ENCODE measurements around the gene GMCL1. TPM values are rescaled to one million over a fixed set of nuclear protein-coding genes. Genes with fewer than 3 reads are reported as not detected.
A peak's percentile ranks its signal among the peaks of the same experiment; 100 is the strongest.
"Not testable (repeated sequence)": the region's sequence is repeated elsewhere in the genome, so short reads cannot be mapped to it uniquely, and the experiment has no call there.

The GMCL1 gene
- total and polyA plus RNA-seq, 2 donors: 11.2 to 26.8 TPM

DNA sequence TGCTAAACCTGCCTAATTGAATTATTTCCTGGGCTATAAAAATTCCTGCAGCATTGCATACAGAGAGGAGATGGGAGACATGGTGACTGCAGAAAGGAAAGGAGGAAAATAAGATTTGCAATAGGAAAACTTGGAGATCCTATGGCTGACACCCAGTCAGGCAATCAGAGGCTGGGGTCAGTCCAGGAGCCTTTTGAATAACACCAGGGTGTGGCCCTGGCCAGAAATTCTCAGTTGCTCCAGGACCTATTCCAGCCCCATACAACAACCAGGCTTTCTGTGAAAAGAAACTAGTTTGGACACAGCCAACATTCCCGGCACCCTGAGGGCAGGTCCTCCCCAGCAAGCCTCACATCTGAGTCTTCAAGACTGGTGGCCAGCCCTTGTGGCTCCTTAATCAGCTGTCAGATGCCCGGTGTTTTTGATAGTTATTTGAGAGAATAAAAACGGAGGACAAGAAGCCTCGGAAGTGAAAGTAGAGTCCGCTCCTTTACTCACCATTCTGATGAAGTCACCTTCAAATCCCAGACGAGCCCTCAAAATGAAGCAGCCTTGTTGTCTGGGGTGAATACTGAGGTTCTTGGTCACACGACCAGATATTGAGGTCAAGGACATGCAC, 31.1 kb upstream of the GMCL1 start:
- WGBS: 11% methylated on average over 7 of the region's 7 CpGs
- H3K36me3 ChIP-seq (ENCODE audit: insufficient read depth): no peaks in the 10 kb centered on the region
- peak overlapping the region; percentile 33 for H3K27ac ChIP-seq (ENCODE audit: low read depth)
- H3K4me1 ChIP-seq (ENCODE audit: insufficient read depth): no peaks in the 10 kb centered on the region
- peak; percentile 62 for DNase-seq (ENCODE audit: extremely low spot score)
- H3K4me3 ChIP-seq (ENCODE audit: low read depth, low read length): peak overlapping the region; percentile 16

DNA sequence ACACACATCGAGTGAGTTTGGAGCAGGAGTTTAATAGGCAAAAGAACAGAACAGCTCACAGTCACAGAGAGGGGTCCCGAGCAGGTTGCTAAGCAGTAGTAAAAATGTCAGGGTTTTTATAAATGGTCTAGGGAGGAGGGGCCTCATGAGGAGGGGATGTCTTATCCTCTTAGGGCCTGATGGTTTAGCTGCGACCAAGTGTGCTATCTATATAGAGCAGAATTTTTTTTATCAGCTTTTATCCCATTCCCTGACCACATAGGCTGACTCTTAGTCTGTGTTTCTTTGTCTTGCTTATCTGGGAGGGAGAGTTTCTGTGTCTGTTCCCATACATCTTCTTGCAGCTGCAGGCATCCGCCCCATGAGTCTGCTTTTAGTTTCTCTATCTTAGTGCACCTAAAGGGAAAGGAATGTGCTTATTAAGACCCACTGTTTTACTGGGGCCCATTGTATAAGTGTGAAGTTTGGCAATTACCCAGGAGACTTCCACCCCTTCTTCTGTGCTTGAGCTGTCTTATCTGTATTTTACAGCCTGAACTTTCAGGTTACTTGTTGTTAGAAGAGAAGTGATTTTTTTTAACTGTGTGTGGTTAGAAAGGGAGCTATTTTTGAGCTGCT, 30.4 kb upstream of the GMCL1 start:
- H3K4me1 ChIP-seq (ENCODE audit: insufficient read depth): no peaks in the 10 kb centered on the region
- H3K36me3 ChIP-seq (ENCODE audit: insufficient read depth): no peaks in the 10 kb centered on the region
- H3K4me3 ChIP-seq (ENCODE audit: low read depth, low read length): peak overlapping the region; percentile 16
- peak; percentile 55 for DNase-seq (ENCODE audit: extremely low spot score)
- peak overlapping the region; percentile 33 for H3K27ac ChIP-seq (ENCODE audit: low read depth)
- WGBS: 15% methylated on average over 4 of the region's 4 CpGs

DNA sequence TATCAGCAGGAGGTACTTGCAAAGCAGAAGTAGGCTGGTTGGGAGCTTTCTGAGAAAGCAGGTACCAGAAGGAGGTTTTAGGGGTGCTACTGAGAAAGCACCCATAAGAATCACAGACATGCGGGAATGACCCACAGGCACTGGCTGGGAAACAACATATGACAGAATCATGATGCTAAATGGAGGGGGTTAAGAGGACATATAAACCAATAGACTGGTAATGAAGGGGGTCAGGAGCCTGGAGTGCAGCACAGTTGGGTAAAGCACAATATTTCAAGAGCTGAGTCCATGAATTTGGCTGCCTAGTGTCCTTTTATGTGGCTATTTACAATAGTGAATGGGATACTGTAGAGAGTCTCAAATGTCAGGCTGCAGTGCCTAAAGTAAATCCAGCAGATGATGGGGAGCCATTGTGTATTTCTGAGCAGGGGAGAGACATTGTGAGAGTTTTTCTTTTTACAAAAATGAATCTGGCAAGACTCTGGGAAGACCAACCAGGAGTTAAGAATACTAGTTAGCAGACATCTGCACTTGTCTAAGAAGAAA, 27.6 kb upstream of the GMCL1 start:
- Histone ChIP-seq H3K4me1 (ENCODE audit: insufficient read depth) (no peaks in the 10 kb centered on the region), H3K27ac (ENCODE audit: low read depth) (no peak overlapping the region), H3K4me3 (ENCODE audit: low read depth, low read length) (no peak overlapping the region), H3K36me3 (ENCODE audit: insufficient read depth) (no peaks in the 10 kb centered on the region)
- WGBS: 96% methylated on average over 1 of the region's 1 CpG
- no peak for DNase-seq (ENCODE audit: extremely low spot score)

DNA sequence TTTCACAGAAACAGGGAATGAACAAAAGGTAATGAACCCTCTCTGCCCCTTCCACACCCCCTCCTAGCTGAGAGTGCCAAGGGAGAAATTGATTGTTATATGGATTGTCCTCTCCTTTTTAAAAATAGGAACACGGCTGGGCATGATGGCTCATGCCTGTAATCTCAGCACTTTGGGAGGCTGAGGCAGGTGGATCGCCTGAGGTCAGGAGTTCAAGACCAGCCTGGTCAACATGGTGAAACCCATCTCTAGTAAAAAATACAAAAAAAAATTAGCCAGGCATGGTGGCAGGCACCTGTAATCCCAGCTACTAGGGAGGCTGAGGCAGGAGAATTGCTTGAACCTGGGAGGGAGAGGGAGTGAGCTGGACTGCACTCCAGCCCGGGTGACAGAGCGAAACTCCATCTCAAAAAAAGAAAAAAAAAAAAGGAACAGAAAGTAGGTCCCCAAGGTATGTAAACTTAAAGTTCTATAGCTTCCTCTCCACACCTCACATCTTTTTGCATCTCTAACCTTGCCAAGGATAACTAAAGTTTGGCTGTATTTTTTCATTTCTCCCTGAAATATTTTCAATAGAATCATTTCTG, 26.6 kb upstream of the GMCL1 start:
- not testable (repeated sequence) for DNase-seq (ENCODE audit: extremely low spot score); H3K36me3 ChIP-seq (ENCODE audit: insufficient read depth); H3K4me3 ChIP-seq (ENCODE audit: low read depth, low read length); H3K4me1 ChIP-seq (ENCODE audit: insufficient read depth); H3K27ac ChIP-seq (ENCODE audit: low read depth)
- 92% methylated on average over 4 of the region's 4 CpGs for WGBS

DNA sequence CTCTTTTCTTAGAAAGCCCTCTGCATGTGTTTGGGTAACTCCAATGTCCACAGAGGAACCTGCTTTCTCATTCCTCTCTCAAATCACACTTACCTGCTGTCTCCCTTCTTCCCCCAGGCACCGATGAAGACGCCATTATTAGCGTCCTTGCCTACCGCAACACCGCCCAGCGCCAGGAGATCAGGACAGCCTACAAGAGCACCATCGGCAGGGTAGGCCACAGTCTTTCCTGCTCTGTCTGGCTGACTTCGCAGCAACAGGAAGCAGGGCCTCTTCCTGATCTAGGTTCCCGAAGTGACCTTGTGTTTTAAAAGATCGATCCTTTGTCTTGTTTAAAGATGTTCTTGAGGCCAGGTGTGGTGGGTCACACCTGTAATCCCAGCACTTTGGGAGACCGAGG, 25.0 kb upstream of the GMCL1 start:
- H3K27ac ChIP-seq (ENCODE audit: low read depth): no peak overlapping the region
- no peak for DNase-seq (ENCODE audit: extremely low spot score)
- no peak overlapping the region for H3K4me3 ChIP-seq (ENCODE audit: low read depth, low read length)
- peaks cover 3% of the 10 kb centered on the region for H3K36me3 ChIP-seq (ENCODE audit: insufficient read depth)
- WGBS: 85% methylated on average over 11 of the region's 11 CpGs
- no peaks in the 10 kb centered on the region for H3K4me1 ChIP-seq (ENCODE audit: insufficient read depth)

DNA sequence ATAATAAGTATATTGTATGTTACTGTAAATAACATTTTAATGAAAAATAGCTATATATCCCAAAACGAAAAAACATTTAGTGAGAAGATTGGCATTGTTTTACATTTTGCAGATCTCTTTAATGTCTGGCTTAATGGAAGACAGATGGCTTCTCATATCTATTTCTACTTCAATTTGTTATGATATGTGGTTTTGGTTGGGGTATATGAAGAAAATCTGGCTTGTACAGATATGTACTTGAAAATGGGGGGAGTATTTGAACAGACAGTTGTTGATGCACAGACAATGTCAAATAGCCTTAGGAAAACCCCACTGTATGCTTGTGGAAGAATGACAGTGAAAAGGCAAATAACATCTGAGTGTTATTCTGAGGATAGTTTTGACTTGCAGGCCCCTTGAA, 23.6 kb upstream of the GMCL1 start:
- peaks cover 3% of the 10 kb centered on the region for H3K36me3 ChIP-seq (ENCODE audit: insufficient read depth)
- no peak overlapping the region for H3K4me3 ChIP-seq (ENCODE audit: low read depth, low read length)
- no peak for DNase-seq (ENCODE audit: extremely low spot score)
- 84% methylated on average over 1 of the region's 1 CpG for WGBS
- no peak overlapping the region for H3K27ac ChIP-seq (ENCODE audit: low read depth)
- no peaks in the 10 kb centered on the region for H3K4me1 ChIP-seq (ENCODE audit: insufficient read depth)

DNA sequence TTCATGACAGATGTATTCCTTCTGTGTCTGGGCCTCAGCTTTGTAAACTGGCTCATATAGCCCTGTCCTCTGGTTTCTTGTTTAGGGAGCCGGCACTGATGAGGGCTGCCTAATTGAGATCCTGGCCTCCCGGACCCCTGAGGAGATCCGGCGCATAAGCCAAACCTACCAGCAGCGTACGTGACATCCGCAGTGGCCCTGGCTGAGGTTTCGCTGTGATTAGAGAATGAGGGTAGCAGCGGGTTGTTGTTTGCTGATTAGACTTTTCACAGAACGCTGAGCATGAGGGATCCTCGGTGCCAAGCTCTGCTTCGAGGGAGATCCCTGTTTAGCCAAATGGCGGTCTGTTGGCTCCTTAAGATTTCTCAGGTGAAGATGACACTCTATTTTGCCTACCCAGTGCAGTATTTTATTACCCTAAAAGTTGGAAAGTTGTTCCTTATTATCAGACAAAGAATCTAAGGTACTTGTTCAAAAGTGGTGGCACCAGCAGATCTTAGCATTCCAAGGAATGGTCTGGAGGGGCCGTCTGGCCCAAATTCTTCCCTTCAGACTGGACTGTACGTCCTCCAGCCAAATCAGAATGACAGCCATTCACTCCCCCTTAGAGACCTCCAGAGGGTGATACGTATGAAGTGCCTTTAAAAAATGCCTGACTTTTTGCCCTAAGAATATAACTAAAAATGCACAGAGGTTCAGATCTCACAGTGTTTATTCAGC, 21.5 kb upstream of the GMCL1 start:
- DNase-seq (ENCODE audit: extremely low spot score): no peak
- H3K36me3 ChIP-seq (ENCODE audit: insufficient read depth): peaks cover 4% of the 10 kb centered on the region
- no peak overlapping the region for H3K27ac ChIP-seq (ENCODE audit: low read depth)
- no peak overlapping the region for H3K4me3 ChIP-seq (ENCODE audit: low read depth, low read length)
- no peaks in the 10 kb centered on the region for H3K4me1 ChIP-seq (ENCODE audit: insufficient read depth)
- WGBS: 89% methylated on average over 16 of the region's 16 CpGs

DNA sequence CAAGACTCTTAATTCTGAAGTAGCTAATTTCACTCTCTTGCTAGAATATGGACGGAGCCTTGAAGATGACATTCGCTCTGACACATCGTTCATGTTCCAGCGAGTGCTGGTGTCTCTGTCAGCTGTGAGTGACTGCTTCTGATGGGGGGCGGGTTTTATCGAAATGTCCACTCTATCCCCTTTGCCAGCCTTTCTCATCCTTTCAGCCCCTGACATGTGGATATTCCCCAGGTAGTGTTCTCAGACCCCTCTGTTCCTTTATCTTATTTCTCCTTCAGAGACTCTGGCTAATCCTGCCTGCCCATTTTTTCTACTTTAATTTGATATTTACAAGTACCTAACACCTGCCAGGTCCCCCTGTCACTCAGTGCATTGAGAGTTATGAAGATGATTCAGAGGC, 18.9 kb upstream of the GMCL1 start:
- 93% methylated on average over 6 of the region's 6 CpGs for WGBS
- no peaks in the 10 kb centered on the region for H3K4me1 ChIP-seq (ENCODE audit: insufficient read depth)
- no peak overlapping the region for H3K4me3 ChIP-seq (ENCODE audit: low read depth, low read length)
- DNase-seq (ENCODE audit: extremely low spot score): no peak
- no peak overlapping the region for H3K27ac ChIP-seq (ENCODE audit: low read depth)
- H3K36me3 ChIP-seq (ENCODE audit: insufficient read depth): peaks cover 4% of the 10 kb centered on the region

DNA sequence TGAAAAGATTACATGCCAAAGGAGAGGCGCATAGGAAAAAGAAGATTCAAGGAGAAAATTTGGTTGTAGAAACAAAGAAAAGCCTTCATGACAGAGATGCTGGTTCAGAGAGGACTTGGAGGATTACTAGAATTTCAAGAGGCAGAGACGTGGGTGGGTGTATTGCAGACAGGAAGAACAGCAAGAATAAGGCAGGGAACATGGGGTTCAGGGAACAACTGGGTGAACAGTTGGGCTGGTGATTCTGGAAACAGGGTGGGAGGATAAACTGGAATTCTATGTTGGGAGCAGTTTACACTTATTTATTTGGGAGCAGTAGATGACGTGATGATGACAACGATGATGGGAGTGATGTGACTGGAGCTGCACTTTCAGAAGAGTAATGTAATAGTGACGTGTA, 18.4 kb upstream of the GMCL1 start:
- no peak for DNase-seq (ENCODE audit: extremely low spot score)
- Histone ChIP-seq H3K36me3 (ENCODE audit: insufficient read depth) (peaks cover 4% of the 10 kb centered on the region), H3K4me1 (ENCODE audit: insufficient read depth) (no peaks in the 10 kb centered on the region), H3K27ac (ENCODE audit: low read depth) (no peak overlapping the region), H3K4me3 (ENCODE audit: low read depth, low read length) (no peak overlapping the region)
- 91% methylated on average over 5 of the region's 5 CpGs for WGBS

DNA sequence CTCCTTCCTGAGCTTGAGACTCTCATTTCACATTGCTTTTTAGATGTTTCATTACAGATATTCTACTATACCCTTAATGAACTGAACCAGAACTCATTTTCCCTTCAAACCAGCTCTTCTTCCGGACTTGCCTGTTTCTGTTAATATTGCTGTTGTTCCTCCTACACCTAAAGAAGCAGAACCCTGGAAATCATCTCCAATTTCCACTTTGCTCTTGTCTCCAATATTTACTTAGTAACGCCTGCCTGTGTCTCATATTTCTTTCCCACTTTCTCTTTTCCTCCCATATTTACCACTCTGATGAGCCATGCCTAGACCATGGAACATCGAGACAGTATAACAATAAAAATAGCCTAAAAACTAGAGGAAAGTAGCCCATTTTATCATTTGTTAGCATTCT, 17.9 kb upstream of the GMCL1 start:
- no peak for DNase-seq (ENCODE audit: extremely low spot score)
- no peak overlapping the region for H3K27ac ChIP-seq (ENCODE audit: low read depth)
- H3K4me1 ChIP-seq (ENCODE audit: insufficient read depth): no peaks in the 10 kb centered on the region
- peaks cover 4% of the 10 kb centered on the region for H3K36me3 ChIP-seq (ENCODE audit: insufficient read depth)
- no peak overlapping the region for H3K4me3 ChIP-seq (ENCODE audit: low read depth, low read length)
- WGBS: 76% methylated on average over 3 of the region's 3 CpGs

DNA sequence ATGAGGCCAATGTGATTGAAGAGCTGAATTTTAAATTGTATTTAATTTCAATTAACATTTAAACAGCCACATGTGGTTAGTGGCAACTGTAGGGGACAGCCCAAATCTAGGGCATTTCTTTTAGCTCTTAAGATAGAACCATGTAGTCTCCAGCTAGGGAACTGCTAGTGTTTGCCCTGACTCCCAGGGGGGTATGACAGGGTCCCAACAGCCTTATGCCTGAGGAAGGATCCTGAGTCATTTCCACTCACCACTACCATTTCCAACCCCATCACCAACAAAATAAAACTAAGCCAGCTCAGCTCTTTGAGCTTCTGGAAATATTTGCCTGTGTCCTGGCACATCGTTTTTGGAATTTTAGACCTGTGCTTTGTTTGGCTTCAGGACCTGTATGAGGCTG, 13.7 kb upstream of the GMCL1 start:
- WGBS: 77% methylated on average over 1 of the region's 1 CpG
- Histone ChIP-seq H3K4me3 (ENCODE audit: low read depth, low read length) (no peak overlapping the region), H3K4me1 (ENCODE audit: insufficient read depth) (no peaks in the 10 kb centered on the region), H3K27ac (ENCODE audit: low read depth) (no peak overlapping the region), H3K36me3 (ENCODE audit: insufficient read depth) (peaks cover 2% of the 10 kb centered on the region)
- no peak for DNase-seq (ENCODE audit: extremely low spot score)

DNA sequence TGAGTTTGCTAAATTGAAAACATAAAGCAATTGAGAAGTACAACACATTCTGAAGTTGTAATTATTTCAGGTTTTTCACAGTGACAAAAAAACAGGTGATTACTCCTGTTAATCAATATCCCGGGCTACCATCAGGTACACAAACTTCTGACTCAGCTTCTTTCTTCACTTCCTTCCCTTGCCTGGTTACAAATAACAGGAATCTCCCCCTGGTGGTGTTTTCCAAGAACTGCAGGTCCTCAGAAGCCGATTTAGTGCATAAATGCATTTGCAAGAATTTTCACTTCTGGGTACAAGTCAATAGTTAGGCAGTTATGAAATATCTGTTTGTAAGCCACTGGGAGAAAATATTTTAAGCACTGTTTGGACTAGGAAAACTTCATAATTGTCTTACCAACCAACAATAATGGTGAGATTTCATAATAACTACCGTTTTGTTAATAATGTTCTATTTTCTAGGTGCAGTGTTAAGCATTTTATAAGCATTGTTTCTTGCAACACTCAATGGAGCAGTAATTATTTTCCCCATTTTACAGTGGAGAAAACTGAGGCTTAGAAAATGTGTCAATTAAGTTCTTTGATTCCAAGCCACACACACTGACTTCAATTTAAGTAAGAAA, 12.4 kb upstream of the GMCL1 start:
- H3K27ac ChIP-seq (ENCODE audit: low read depth): no peak overlapping the region
- no peak overlapping the region for H3K4me3 ChIP-seq (ENCODE audit: low read depth, low read length)
- peak; percentile 74 for DNase-seq (ENCODE audit: extremely low spot score)
- 26% methylated on average over 3 of the region's 3 CpGs for WGBS
- peaks cover 2% of the 10 kb centered on the region for H3K36me3 ChIP-seq (ENCODE audit: insufficient read depth)
- H3K4me1 ChIP-seq (ENCODE audit: insufficient read depth): no peaks in the 10 kb centered on the region

DNA sequence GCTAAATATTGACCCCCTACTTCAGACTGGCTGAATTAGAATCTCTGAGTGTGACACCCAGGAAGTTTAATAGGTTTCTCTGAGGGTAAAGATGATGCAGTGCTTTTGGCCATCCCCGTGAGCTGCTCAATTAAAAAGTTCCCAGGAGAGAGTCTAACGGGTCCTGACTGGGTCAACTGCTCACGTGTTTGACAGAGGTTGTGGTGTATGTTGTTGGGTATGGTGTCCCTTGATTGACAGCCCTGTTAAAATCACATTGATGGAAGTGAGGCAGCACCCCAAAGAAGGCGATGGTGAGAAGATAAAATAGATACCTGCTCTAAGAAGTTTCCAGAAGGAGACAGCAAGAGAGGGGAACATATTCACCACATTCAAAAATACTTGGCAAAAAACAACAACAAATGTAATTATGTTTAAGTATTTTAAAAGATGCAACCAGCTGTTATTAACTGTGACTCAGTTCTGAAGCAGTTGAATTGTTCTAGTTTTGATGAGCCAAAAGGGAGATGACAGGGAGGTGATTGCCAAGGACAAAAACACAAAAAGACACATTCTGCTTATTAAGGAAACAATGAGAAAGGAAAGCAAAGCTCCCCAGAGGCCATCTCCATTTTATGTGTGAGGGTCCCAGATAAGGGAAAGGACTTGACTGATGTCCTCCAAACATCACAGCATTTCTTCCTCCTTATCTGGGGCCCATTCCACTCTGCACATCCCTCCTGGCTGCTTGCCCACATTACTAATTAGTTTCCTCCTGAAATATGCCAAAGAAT, 11.5 kb upstream of the GMCL1 start:
- WGBS: 80% methylated on average over 4 of the region's 4 CpGs
- H3K4me1 ChIP-seq (ENCODE audit: insufficient read depth): no peaks in the 10 kb centered on the region
- H3K36me3 ChIP-seq (ENCODE audit: insufficient read depth): no peaks in the 10 kb centered on the region
- DNase-seq (ENCODE audit: extremely low spot score): no peak
- H3K27ac ChIP-seq (ENCODE audit: low read depth): no peak overlapping the region
- no peak overlapping the region for H3K4me3 ChIP-seq (ENCODE audit: low read depth, low read length)
